DOHH2 (cell line): ENCODE results near the gene CTNNBL1.

Experiments used
- H3F3A ChIP-seq: fragments of 200-600 bp; sonication (generic), shearing (Covaris generic); 2 replicates; pipeline ENCODE4 v1.6.0; 2016; ENCODE audit warnings: antibody characterized with exemption, mild to moderate bottlenecking; ENCODE audit not compliant: control insufficient read depth, insufficient read depth
- H3K27ac ChIP-seq: fragments of 200-600 bp; sonication (generic); 2 replicates; pipeline ENCODE4 v1.5.1; 2014; ENCODE audit warnings: low read depth, mild to moderate bottlenecking, low read length, moderate library complexity
- H3K27me3 ChIP-seq: fragments of 200-600 bp; sonication (generic); 2 replicates; pipeline ENCODE4 v1.6.1; 2014; ENCODE audit warnings: mild to moderate bottlenecking, low read length, mixed read lengths; ENCODE audit not compliant: control insufficient read depth
- H3K36me3 ChIP-seq: fragments of 200-600 bp; sonication (generic); 2 replicates; pipeline ENCODE4 v1.6.1; 2014; ENCODE audit warnings: mild to moderate bottlenecking, low read length, moderate library complexity, mixed read lengths; ENCODE audit not compliant: control insufficient read depth
- H3K4me1 ChIP-seq: fragments of 200-600 bp; sonication (generic); 2 replicates; pipeline ENCODE4 v1.6.1; 2014; ENCODE audit warnings: mild to moderate bottlenecking, low read length, mixed read lengths; ENCODE audit not compliant: control insufficient read depth
- H3K4me2 ChIP-seq: fragments of 200-600 bp; sonication (generic); 2 replicates; pipeline ENCODE4 v1.6.0; 2014; ENCODE audit warnings: mild to moderate bottlenecking, low read length, moderate library complexity
- H3K4me3 ChIP-seq: fragments of 200-600 bp; sonication (generic); 2 replicates; pipeline ENCODE4 v1.5.1; 2014; ENCODE audit warnings: mild to moderate bottlenecking, low read length, mixed read lengths
- H3K79me2 ChIP-seq: fragments of 200-600 bp; sonication (generic); 2 replicates; pipeline ENCODE4 v1.6.1; 2014; ENCODE audit warnings: mild to moderate bottlenecking, low read length, mixed read lengths; ENCODE audit not compliant: control insufficient read depth
- H3K9me2 ChIP-seq: fragments of 200-600 bp; sonication (generic); replicated peaks from 2 replicates; pipeline ENCODE4 v1.6.1; 2014; ENCODE audit warnings: mild to moderate bottlenecking, low read length, mixed read lengths; ENCODE audit not compliant: control insufficient read depth
- H3K9me3 ChIP-seq: fragments of 200-600 bp; sonication (generic); 2 replicates; pipeline ENCODE4 v1.6.1; 2014; ENCODE audit warnings: antibody characterized with exemption, low read length, mixed read lengths; ENCODE audit not compliant: control insufficient read depth, insufficient read depth
- H4K20me1 ChIP-seq: fragments of 200-600 bp; sonication (generic); 2 replicates; pipeline ENCODE4 v1.6.0; 2014; ENCODE audit warnings: low read depth, mild to moderate bottlenecking, antibody characterized with exemption, low read length, moderate library complexity; ENCODE audit not compliant: control insufficient read depth, insufficient read depth
- CTCF ChIP-seq: fragments of 200-600 bp; sonication (generic); IDR thresholded peaks from one replicate; pipeline ENCODE4 v1.5.1; 2014; ENCODE audit warnings: antibody characterized with exemption, mild to moderate bottlenecking, low read depth, low read length; ENCODE audit not compliant: poor library complexity, severe bottlenecking
- EZH2phosphoT487 ChIP-seq: fragments of 200-600 bp; sonication (generic); IDR thresholded peaks from 2 replicates; pipeline ENCODE4 v1.6.1; 2017; ENCODE audit warnings: borderline replicate concordance, mild to moderate bottlenecking, antibody characterized with exemption, low read length, moderate library complexity, mixed read lengths

Gene CTNNBL1

GRCh38 chr20:37745553-37745952, 51.7 kb downstream of the CTNNBL1 start:
- Histone ChIP-seq H3K27ac (no peak overlapping the region), H3K27me3 (no peaks in the 10 kb centered on the region), H3K79me2 (no peaks in the 10 kb centered on the region), H3K4me1 (peaks cover 6% of the 10 kb centered on the region; the same call in 1 of the 2 replicates), H3K9me3 (no peaks in the 10 kb centered on the region), H3K4me3 (no peak overlapping the region), H3K36me3 (peaks cover 15% of the 10 kb centered on the region), H3K4me2 (no peak overlapping the region), H3K9me2 (no peaks in the 10 kb centered on the region), H4K20me1 (no peaks in the 10 kb centered on the region), H3F3A (no peaks in the 10 kb centered on the region)
- no peak for TF ChIP-seq CTCF
- no peak for TF ChIP-seq EZH2phosphoT487

- H3K4me3 ChIP-seq: no peak overlapping the region
- peaks cover 6% of the 10 kb centered on the region; the same call in 1 of the 2 replicates for H3K4me1 ChIP-seq
- H3K9me2 ChIP-seq: no peaks in the 10 kb centered on the region
- H3K79me2 ChIP-seq: no peaks in the 10 kb centered on the region
- no peaks in the 10 kb centered on the region for H4K20me1 ChIP-seq
- no peaks in the 10 kb centered on the region for H3K27me3 ChIP-seq
- no peak overlapping the region for H3K27ac ChIP-seq
- TF ChIP-seq CTCF (no peak), EZH2phosphoT487 (no peak)
- no peak overlapping the region for H3K4me2 ChIP-seq
- H3K9me3 ChIP-seq: no peaks in the 10 kb centered on the region
- H3K36me3 ChIP-seq: peaks cover 15% of the 10 kb centered on the region
- no peaks in the 10 kb centered on the region for H3F3A ChIP-seq
These were observed 54.2 kb downstream of the CTNNBL1 start for GRCh38 chr20:37748015-37748414.

- no peaks in the 10 kb centered on the region for H3K27me3 ChIP-seq
- H3K36me3 ChIP-seq: peaks cover 15% of the 10 kb centered on the region
- H3K4me2 ChIP-seq: no peak overlapping the region
- no peak overlapping the region for H3K27ac ChIP-seq
- no peaks in the 10 kb centered on the region for H4K20me1 ChIP-seq
- TF ChIP-seq CTCF: no peak
- TF ChIP-seq EZH2phosphoT487: no peak
- H3K79me2 ChIP-seq: no peaks in the 10 kb centered on the region
- H3F3A ChIP-seq: no peaks in the 10 kb centered on the region
- no peak overlapping the region for H3K4me3 ChIP-seq
- no peaks in the 10 kb centered on the region for H3K9me2 ChIP-seq
- no peaks in the 10 kb centered on the region for H3K9me3 ChIP-seq
- peaks cover 6% of the 10 kb centered on the region; the same call in 1 of the 2 replicates for H3K4me1 ChIP-seq
These were observed 55.4 kb downstream of the CTNNBL1 start for GRCh38 chr20:37749218-37749617.
